Natural killer cell treated with Interleukin-12 subunit alpha and Interleukin-12 subunit beta and Interleukin-15 and Interleukin-18, amount 100 ng/mL, for 72 hours (primary cell): ENCODE data around the gene FANK1. TPM values are rescaled to one million over a fixed set of nuclear protein-coding genes. Genes with fewer than 3 reads are reported as not detected.
A peak's percentile ranks its signal among the peaks of the same experiment; 100 is the strongest.
"Not testable (repeated sequence)": the region's sequence is repeated elsewhere in the genome, so short reads cannot be mapped to it uniquely, and the experiment has no call there.

Source experiments
- ATAC-seq, 2 donors: fragments of 150-1000 bp; cut with Tn5 transposase in 1 of 2; sonication (Bioruptor Pico), chemical (Tn5 transposase) in 1 of 2; 2 replicates each; pipeline ENCODE4 v1.10.0; 2021
- DNase-seq: peaks from one replicate; pipeline ENCODE4 v3.0.0; 2022; ENCODE audit warnings: low spot score
- H3K27ac Mint-ChIP-seq, 2 donors: 1 replicate in 1 of 2; 2 replicates in 1 of 2; pipeline ENCODE4 v1.8.0; 2022; ENCODE audit warnings: mixed read lengths in 2 of 2, mild to moderate bottlenecking in 1 of 2, moderate library complexity in 1 of 2
- H3K27me3 Mint-ChIP-seq, 2 donors: 1 replicate in 1 of 2; 2 replicates in 1 of 2; pipeline ENCODE4 v1.8.0; 2022; ENCODE audit warnings: mixed read lengths in 2 of 2
- H3K36me3 Mint-ChIP-seq: one replicate; pipeline ENCODE4 v1.8.0; 2022; ENCODE audit warnings: mixed read lengths
- H3K4me1 Mint-ChIP-seq, 2 donors: 1 replicate in 1 of 2; 2 replicates in 1 of 2; pipeline ENCODE4 v1.8.0; 2022; ENCODE audit warnings: low read depth in 2 of 2, mixed read lengths in 2 of 2, mild to moderate bottlenecking in 1 of 2
- H3K4me3 Mint-ChIP-seq: one replicate; pipeline ENCODE4 v1.8.0; 2022; ENCODE audit warnings: mixed read lengths
- H3K9me3 Mint-ChIP-seq: 2 replicates; pipeline ENCODE4 v1.8.0; 2022; ENCODE audit warnings: mixed read lengths
- total RNA-seq, 2 donors: library from RNA; stranded (reverse); gene quantifications; one replicate each; pipeline ENCODE4 v1.2.3, GENCODE V29; 2022

The FANK1 gene
- total RNA-seq, 2 donors from 2014 or later = not detected

- no peak overlapping the region for H3K27ac Mint-ChIP-seq
- no peak for ATAC-seq
- peaks cover 0 to 3% of the 10 kb centered on the region in 2 donors for H3K4me1 Mint-ChIP-seq
- H3K9me3 Mint-ChIP-seq = no peaks in the 10 kb centered on the region
- no peak overlapping the region for H3K4me3 Mint-ChIP-seq
- H3K27me3 Mint-ChIP-seq = no peaks in the 10 kb centered on the region
- DNase-seq = no peak
- peaks cover 16% of the 10 kb centered on the region for H3K36me3 Mint-ChIP-seq
Observed at GRCh38 chr10:125878957-125879835, 17.2 kb upstream of the FANK1 start.

GRCh38 chr10:125880719-125881118 is 15.6 kb upstream of the FANK1 start:
- DNase-seq (no peak), ATAC-seq (no peak)
- Mint-ChIP-seq H3K27me3 (no peaks in the 10 kb centered on the region), H3K9me3 (no peaks in the 10 kb centered on the region), H3K36me3 (peaks cover 16% of the 10 kb centered on the region), H3K27ac (no peak overlapping the region), H3K4me1 (peaks cover 0 to 3% of the 10 kb centered on the region in 2 donors), H3K4me3 (no peak overlapping the region)

DNA sequence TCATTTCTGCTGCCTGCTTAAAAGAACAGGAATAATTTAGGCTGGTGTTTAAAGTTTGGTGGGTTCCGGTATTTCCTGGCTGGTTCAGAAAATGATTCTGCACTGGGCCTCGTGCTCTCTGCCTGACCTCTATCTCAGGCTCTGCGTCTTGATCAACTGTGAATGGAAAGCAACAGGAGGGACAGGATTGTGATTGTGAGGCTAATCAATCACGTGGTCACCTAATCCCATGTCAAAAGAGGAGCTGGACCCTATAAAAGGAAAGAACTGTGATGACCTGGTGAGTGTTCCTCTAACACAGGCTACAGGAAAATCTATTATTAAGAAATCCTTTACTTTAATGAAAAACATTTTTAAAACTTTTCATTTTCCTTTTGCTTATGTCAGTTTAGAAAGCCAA is 15.2 kb upstream of the FANK1 start, which contains the start of gene DHX32:
DHX32 (minus strand) TSS at position 101 of the 400 bp plus-strand sequence. CDS start 468 bp downstream, outside the sequence.
- H3K27ac Mint-ChIP-seq = no peak within 1 kb of the TSS
- H3K4me3 Mint-ChIP-seq = no peak within 1 kb of the TSS
- no peak for DNase-seq
- ATAC-seq = no peak
- H3K27me3 Mint-ChIP-seq = no peaks in the 10 kb centered on the region
- peaks cover 0 to 3% of the 10 kb centered on the region in 2 donors for H3K4me1 Mint-ChIP-seq
- H3K36me3 Mint-ChIP-seq = peaks cover 14% of the 10 kb centered on the region
- no peaks in the 10 kb centered on the region for H3K9me3 Mint-ChIP-seq

DNA sequence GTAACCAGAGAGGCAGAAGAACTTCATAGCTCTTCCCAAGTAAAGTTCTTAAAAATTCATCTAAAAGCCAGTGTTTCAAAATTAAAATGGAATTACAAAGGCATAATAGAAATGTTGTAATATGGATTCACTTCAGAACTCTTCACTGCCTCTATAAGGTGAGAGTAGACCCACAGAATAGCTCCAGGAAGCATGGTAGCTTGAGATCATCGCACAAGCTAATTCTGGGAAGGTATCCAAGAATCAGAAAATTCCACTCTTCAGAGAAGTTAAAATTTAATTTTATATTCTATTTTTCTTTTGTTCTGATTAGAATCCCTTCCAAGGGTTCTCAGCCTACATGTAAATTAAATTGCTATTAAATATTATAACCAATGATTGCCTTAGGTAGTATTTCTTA is 13.8 kb upstream of the FANK1 start:
- H3K4me1 Mint-ChIP-seq = peaks cover 0 to 3% of the 10 kb centered on the region in 2 donors
- no peak for DNase-seq

GRCh38 chr10:125883211-125883610 is 13.2 kb upstream of the FANK1 start:
- Mint-ChIP-seq H3K4me3 (no peak overlapping the region), H3K27me3 (no peaks in the 10 kb centered on the region), H3K36me3 (peaks cover 10% of the 10 kb centered on the region), H3K27ac (no peak overlapping the region), H3K4me1 (peaks cover 0 to 3% of the 10 kb centered on the region in 2 donors), H3K9me3 (no peaks in the 10 kb centered on the region)
- no peak for ATAC-seq
- no peak for DNase-seq

More for the DNA sequence above, 13.8 kb upstream of the FANK1 start:
- no peak overlapping the region for H3K27ac Mint-ChIP-seq
- peaks cover 10% of the 10 kb centered on the region for H3K36me3 Mint-ChIP-seq
- H3K9me3 Mint-ChIP-seq = no peaks in the 10 kb centered on the region
- H3K27me3 Mint-ChIP-seq = no peaks in the 10 kb centered on the region
- no peak overlapping the region for H3K4me3 Mint-ChIP-seq
- no peak for ATAC-seq

- Mint-ChIP-seq H3K27ac (no peak overlapping the region), H3K4me3 (no peak overlapping the region), H3K4me1 (peaks cover 0 to 3% of the 10 kb centered on the region in 2 donors), H3K9me3 (no peaks in the 10 kb centered on the region), H3K36me3 (no peaks in the 10 kb centered on the region), H3K27me3 (no peaks in the 10 kb centered on the region)
- no peak for ATAC-seq
- no peak for DNase-seq
Observed at GRCh38 chr10:125886914-125887512, 9.4 kb upstream of the FANK1 start.

- not testable (repeated sequence) for H3K36me3 Mint-ChIP-seq, H3K27me3 Mint-ChIP-seq, H3K4me3 Mint-ChIP-seq, H3K27ac Mint-ChIP-seq, H3K4me1 Mint-ChIP-seq, H3K9me3 Mint-ChIP-seq, DNase-seq
- ATAC-seq = peak in 1 of 2 donors; percentile 13
Observed at GRCh38 chr10:125889441-125889840, 6.9 kb upstream of the FANK1 start.

- ATAC-seq, H3K4me3 Mint-ChIP-seq, H3K27me3 Mint-ChIP-seq, H3K36me3 Mint-ChIP-seq, H3K9me3 Mint-ChIP-seq, H3K27ac Mint-ChIP-seq, DNase-seq: not testable (repeated sequence)
- peaks cover 11 to 13% of the 10 kb centered on the region in 2 donors for H3K4me1 Mint-ChIP-seq
Observed at GRCh38 chr10:125892402-125892801, 4.0 kb upstream of the FANK1 start.

DNA sequence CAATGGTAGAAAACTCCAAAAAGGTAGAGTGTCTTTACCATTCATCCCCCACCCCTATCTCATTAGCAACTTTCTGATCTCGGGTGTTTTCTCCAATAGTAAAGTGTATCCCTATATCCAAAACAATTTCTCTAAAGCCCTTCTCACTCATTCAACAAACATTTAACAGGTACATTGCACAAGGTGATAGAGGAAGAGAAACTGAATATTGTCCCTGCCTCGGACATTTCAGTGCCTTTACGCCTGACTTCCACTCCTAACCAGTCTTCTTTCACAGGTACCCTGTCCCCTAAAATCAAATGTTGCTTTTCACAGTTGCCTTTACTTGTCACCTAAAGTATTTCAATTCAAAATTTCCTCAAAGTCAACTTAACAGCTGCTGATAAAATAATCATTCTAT is 2.2 kb upstream of the FANK1 start:
- not testable (repeated sequence) for H3K4me3 Mint-ChIP-seq

DNA sequence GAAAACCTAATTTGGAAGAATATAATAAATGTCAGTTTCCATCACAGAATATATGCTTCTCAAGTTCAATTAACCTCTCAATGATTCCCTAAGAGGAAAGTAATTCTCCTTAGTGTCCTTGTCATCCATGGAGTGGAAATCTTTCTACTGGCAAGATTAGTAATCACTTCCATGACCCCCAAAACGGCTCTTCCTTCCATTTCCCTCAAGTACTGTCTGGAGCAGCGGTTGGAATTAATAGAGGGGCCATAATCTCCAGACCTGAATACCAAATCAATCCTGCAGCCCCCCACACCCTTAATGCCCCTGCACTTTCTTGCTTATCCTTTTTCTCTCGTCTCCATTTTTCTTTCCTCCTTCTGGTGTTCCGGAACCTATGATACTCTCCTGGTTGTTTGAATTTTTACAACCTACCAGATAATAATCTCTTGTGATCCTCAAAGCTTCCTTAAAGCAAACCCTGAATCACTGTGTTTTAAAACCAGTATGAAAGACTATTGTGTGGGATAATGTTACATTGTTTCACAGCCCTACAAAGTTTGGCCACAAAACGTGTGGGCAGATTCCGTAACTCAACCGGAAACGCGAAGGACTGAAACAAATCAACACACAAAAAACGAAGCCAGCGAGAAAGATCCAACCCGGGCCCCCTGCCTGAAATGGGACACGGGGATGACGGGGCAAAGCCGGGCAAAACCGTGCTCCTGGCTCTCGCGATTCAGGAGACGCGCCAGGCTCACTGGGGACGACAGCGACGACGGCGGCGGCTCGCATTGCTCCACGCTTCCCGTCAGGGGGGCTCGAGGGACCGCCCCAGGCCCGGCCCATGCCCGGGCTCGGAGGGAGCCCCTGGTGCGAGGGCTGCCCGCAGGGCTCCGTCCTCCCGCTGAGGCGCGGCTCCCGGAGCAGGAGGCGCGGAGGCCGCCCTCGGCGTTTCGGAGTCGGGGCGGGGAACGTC is 955 bp upstream of the FANK1 start:
- Mint-ChIP-seq H3K27ac (peak overlapping the region; percentile 69 to 85), H3K4me3 (peak overlapping the region; percentile 93), H3K4me1 (peaks cover 11 to 13% of the 10 kb centered on the region in 2 donors)
- H3K27me3 Mint-ChIP-seq, H3K9me3 Mint-ChIP-seq, H3K36me3 Mint-ChIP-seq: not testable (repeated sequence)
- DNase-seq (peak; percentile 74), ATAC-seq (peak; percentile 77 to 79)

More for the DNA sequence above, 2.2 kb upstream of the FANK1 start:
- not testable (repeated sequence) for ATAC-seq, H3K36me3 Mint-ChIP-seq, H3K27me3 Mint-ChIP-seq, H3K27ac Mint-ChIP-seq, DNase-seq, H3K9me3 Mint-ChIP-seq
- peaks cover 11 to 13% of the 10 kb centered on the region in 2 donors for H3K4me1 Mint-ChIP-seq

DNA sequence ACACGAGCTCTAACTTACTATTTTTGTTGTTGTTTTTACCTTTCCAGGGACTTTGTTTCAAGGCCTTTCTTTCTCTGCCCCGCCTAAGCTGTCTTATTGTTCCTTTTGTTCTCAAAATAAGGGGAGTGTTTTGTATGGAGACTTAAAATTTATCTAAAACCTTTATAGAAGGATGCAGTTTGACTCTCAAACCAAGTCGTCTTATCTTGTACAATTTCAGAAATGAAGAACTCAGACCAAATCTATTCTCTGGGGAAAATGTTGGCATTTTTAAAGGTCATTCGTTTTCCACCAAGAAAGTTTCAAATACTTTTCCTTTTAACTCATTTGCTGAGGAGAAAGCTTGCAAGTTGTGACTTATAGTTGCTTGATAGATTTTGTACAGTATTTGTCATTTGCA is 953 bp downstream of the FANK1 start:
- not testable (repeated sequence) for H3K9me3 Mint-ChIP-seq, H3K36me3 Mint-ChIP-seq, DNase-seq, ATAC-seq
- H3K4me3 Mint-ChIP-seq = peak overlapping the region; percentile 88
- H3K27me3 Mint-ChIP-seq = peaks cover 7 to 13% of the 10 kb centered on the region in 2 donors
- H3K27ac Mint-ChIP-seq = peak overlapping the region; percentile 38 to 82
- H3K4me1 Mint-ChIP-seq = peaks cover 11 to 13% of the 10 kb centered on the region in 2 donors

GRCh38 chr10:125900963-125901362 is 4.6 kb downstream of the FANK1 start:
- not testable (repeated sequence) for H3K4me3 Mint-ChIP-seq, ATAC-seq, H3K4me1 Mint-ChIP-seq, H3K27ac Mint-ChIP-seq, DNase-seq, H3K9me3 Mint-ChIP-seq
- Mint-ChIP-seq H3K27me3 (peaks cover 7 to 14% of the 10 kb centered on the region in 2 donors), H3K36me3 (peaks cover 10% of the 10 kb centered on the region)

- H3K27me3 Mint-ChIP-seq = peaks cover 10 to 13% of the 10 kb centered on the region in 2 donors
- not testable (repeated sequence) for DNase-seq, H3K9me3 Mint-ChIP-seq, H3K4me1 Mint-ChIP-seq, H3K36me3 Mint-ChIP-seq, ATAC-seq, H3K27ac Mint-ChIP-seq, H3K4me3 Mint-ChIP-seq
Observed at GRCh38 chr10:125903135-125903640, 6.8 kb downstream of the FANK1 start.
